ENCODE data around the gene SSX2IP.
"Not testable (repeated sequence)": the region's sequence is repeated elsewhere in the genome, so short reads cannot be mapped to it uniquely, and the experiment has no call there.

Gene SSX2IP

GRCh38 chr1:84677415-84678099 is 12.7 kb downstream of the SSX2IP start:
- in situ Hi-C loops (cut with MboI; ENCODE audit: low sequenced_read_pairs) = no loop called here

- in situ Hi-C loops (cut with MboI; ENCODE audit: low sequenced_read_pairs) = no loop called here
Measured at GRCh38 chr1:84675631-84676030, 14.6 kb downstream of the SSX2IP start.

GRCh38 chr1:84675106-84675505 is 15.2 kb downstream of the SSX2IP start:
- in situ Hi-C loops (cut with MboI; ENCODE audit: low sequenced_read_pairs) = no loop called here

GRCh38 chr1:84674705-84675104 is 15.6 kb downstream of the SSX2IP start:
- in situ Hi-C loops (cut with MboI; ENCODE audit: low sequenced_read_pairs) = no loop called here

GRCh38 chr1:84674021-84674420 is 16.2 kb downstream of the SSX2IP start:
- in situ Hi-C loops (cut with MboI; ENCODE audit: low sequenced_read_pairs) = no loop called here

- in situ Hi-C loops (cut with MboI; ENCODE audit: low sequenced_read_pairs) = no loop called here
Measured at GRCh38 chr1:84672080-84672854, 18.0 kb downstream of the SSX2IP start.

GRCh38 chr1:84669831-84670230 is 20.4 kb downstream of the SSX2IP start:
- in situ Hi-C loops (cut with MboI; ENCODE audit: low sequenced_read_pairs) = no loop called here

- in situ Hi-C loops (cut with MboI; ENCODE audit: low sequenced_read_pairs) = no loop called here
Measured at GRCh38 chr1:84668185-84668584, 22.1 kb downstream of the SSX2IP start.

- in situ Hi-C loops (cut with MboI; ENCODE audit: low sequenced_read_pairs) = no loop called here
Measured at GRCh38 chr1:84665703-84666317, 24.5 kb downstream of the SSX2IP start.

GRCh38 chr1:84653130-84653677 is 37.1 kb downstream of the SSX2IP start:
- in situ Hi-C loops (cut with MboI; ENCODE audit: low sequenced_read_pairs) = no loop called here

- in situ Hi-C loops (cut with MboI; ENCODE audit: low sequenced_read_pairs) = no loop called here
Measured at GRCh38 chr1:84644472-84644871, 45.8 kb downstream of the SSX2IP start.

- in situ Hi-C loops (cut with MboI; ENCODE audit: low sequenced_read_pairs) = no loop called here
Measured at GRCh38 chr1:84643183-84643582, 47.1 kb downstream of the SSX2IP start.

- in situ Hi-C loops (cut with MboI; ENCODE audit: low sequenced_read_pairs) = no loop called here
Measured at GRCh38 chr1:84642774-84643173, 47.5 kb downstream of the SSX2IP start.

- in situ Hi-C loops (cut with MboI; ENCODE audit: low sequenced_read_pairs) = not testable (repeated sequence)
Measured at GRCh38 chr1:84639731-84640130, 50.5 kb downstream of the SSX2IP start.

- in situ Hi-C loops (cut with MboI; ENCODE audit: low sequenced_read_pairs) = no loop called here
Measured at GRCh38 chr1:84635429-84635828, 54.8 kb downstream of the SSX2IP start.

- in situ Hi-C loops (cut with MboI; ENCODE audit: low sequenced_read_pairs) = no loop called here
Measured at GRCh38 chr1:84634536-84635205, 55.6 kb downstream of the SSX2IP start.

GRCh38 chr1:84632673-84633434 is 57.4 kb downstream of the SSX2IP start:
- in situ Hi-C loops (cut with MboI; ENCODE audit: low sequenced_read_pairs) = no loop called here

- in situ Hi-C loops (cut with MboI; ENCODE audit: low sequenced_read_pairs) = no loop called here
Measured at GRCh38 chr1:84632137-84632536, 58.1 kb downstream of the SSX2IP start.

- in situ Hi-C loops (cut with MboI; ENCODE audit: low sequenced_read_pairs) = loop anchor here (25.0 kb wide), 1 partner anchor 488 kb away; the partner anchor contains the start of gene PRKACB
Measured at GRCh38 chr1:84624876-84625275, 65.4 kb downstream of the SSX2IP start.

GRCh38 chr1:84621553-84621952 is 68.7 kb downstream of the SSX2IP start:
- in situ Hi-C loops (cut with MboI; ENCODE audit: low sequenced_read_pairs) = loop anchor here (25.0 kb wide), 1 partner anchor 484 kb away; the partner anchor contains the start of gene PRKACB

All from HL-60/S4 treated with retinoic acid at 250 ng/mL for 4 days and 3 days (cell line).